NCI-H146 treated with DMSO at 0.1 percent for 48 hours (cell line): ENCODE data around the gene CIB4.

Source experiments
- DNase-seq: peaks from one replicate; lab custom pipeline; 2025; ENCODE audit not compliant: unreplicated experiment; lab: John Stamatoyannopoulos, UW

The CIB4 gene

DNA sequence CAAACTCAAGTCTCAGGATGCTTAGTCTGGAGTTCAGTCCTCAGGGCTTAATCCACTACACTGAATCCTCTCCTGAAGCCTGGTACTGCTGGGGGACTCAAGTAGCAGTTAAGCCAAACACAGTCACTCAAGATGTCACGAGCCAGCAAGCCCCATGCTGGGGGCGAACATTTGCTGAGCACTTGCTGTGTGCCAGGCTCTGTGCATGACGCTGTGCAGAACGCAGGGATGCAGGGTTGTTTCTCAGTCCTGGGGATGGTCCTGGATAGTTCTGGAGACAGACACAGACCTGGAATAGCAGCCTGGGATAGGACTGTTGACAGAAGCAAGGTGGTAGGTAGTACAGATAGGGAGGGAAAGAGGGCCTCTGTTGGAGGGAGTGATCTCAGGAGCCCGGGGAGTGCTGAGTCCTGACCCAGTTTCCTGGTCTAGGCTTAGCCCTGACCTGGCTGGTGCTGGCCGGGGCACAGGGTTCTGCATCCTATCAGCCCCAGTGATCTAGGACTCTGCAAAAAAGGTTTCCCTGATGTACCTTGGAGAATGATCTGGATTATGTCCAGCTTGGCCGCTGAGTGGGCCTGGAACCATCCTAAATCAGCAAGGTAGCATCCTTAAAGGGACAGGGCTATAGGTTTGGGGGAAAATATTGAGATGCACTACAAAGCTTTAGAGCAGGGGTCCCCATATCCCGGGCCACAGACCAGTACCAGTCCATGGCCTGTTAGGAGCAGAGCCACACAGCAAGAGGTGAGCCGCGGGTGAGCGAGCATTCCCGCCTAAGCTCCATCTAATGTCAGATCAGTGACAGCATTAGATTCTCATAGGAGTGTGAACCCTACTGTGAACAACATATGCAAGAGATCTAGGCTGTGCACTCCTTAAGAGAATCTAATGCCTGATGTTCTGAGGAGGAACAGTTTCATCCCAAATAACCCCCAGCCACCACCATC is 108.6 kb downstream of the CIB4 start:
- DNase-seq = no peak
